ENCODE data around the gene PCNT.

DNA sequence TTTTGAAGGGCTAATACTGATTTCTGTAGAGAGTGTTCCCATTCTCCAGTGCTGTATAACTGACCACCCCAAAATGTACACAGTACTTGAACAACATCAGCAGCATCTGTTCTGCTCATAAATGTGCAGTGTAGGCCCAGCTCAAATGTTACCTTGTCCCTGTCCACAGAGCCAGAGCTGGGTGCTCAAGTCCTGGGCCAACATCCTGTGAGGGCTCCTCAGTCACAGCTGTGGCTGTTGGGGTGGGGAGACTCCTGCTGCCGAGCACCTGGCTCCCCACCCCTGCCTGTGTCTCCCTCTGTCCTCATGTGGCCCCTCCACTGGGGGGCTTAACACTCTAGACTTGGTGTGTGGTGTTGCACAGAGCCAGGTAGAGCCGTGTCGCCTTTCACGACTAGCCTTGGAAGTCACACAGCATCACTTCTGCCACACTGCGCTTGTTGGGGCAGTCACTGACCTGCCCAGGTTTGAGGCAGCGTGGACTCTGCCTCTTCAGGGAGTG, 165.3 kb downstream of the PCNT start:
- TF ChIP-seq, protein P1, sequence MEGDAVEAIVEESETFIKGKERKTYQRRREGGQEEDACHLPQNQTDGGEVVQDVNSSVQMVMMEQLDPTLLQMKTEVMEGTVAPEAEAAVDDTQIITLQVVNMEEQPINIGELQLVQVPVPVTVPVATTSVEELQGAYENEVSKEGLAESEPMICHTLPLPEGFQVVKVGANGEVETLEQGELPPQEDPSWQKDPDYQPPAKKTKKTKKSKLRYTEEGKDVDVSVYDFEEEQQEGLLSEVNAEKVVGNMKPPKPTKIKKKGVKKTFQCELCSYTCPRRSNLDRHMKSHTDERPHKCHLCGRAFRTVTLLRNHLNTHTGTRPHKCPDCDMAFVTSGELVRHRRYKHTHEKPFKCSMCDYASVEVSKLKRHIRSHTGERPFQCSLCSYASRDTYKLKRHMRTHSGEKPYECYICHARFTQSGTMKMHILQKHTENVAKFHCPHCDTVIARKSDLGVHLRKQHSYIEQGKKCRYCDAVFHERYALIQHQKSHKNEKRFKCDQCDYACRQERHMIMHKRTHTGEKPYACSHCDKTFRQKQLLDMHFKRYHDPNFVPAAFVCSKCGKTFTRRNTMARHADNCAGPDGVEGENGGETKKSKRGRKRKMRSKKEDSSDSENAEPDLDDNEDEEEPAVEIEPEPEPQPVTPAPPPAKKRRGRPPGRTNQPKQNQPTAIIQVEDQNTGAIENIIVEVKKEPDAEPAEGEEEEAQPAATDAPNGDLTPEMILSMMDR (IDR thresholded peaks at IDR 0.05; ENCODE audit: low read depth, low read length, poor library complexity, severe bottlenecking) = no peak
- no peak for TF ChIP-seq EZH2phosphoT487 (IDR thresholded peaks at IDR 0.05; ENCODE audit: borderline replicate concordance, low read length)

Data from DOHH2 (cell line).